RCC 7860 (cell line): ENCODE data around the gene SCN1B.
A peak's percentile ranks its signal among the peaks of the same experiment; 100 is the strongest.
"Not testable (repeated sequence)": the region's sequence is repeated elsewhere in the genome, so short reads cannot be mapped to it uniquely, and the experiment has no call there.

ENCODE experiments used
- DNase-seq: peaks from one replicate; pipeline ENCODE4 v3.0.0-alpha.2; 2015; ENCODE audit warnings: low spot score
- FAIRE-seq: peaks from 2 replicates; lab custom pipeline; 2012; peaks lifted over from hg19 to GRCh38; lab: Jason Lieb, UNC

Gene SCN1B

GRCh38 chr19:35030257-35031071 lies at the start of gene SCN1B:
SCN1B (plus strand) TSS chr19:35030470; CDS start chr19:35030821, 351 bp downstream.
- peak; percentile 15 for DNase-seq

GRCh38 chr19:34982275-34982674 lies 48.0 kb upstream of the SCN1B start:
- DNase-seq (no peak), FAIRE-seq (no peak)

More at GRCh38 chr19:35030257-35031071, at the start of gene SCN1B:
- FAIRE-seq = no peak

GRCh38 chr19:34983786-34984185 lies 46.5 kb upstream of the SCN1B start:
- no peak for FAIRE-seq
- DNase-seq = no peak

GRCh38 chr19:34984287-34984686 lies 46.0 kb upstream of the SCN1B start:
- FAIRE-seq (no peak), DNase-seq (no peak)

- DNase-seq (no peak), FAIRE-seq (no peak)
These were observed 44.8 kb upstream of the SCN1B start for GRCh38 chr19:34985249-34986022.

- no peak for DNase-seq
- no peak for FAIRE-seq
These were observed 42.2 kb upstream of the SCN1B start for GRCh38 chr19:34988119-34988518.

GRCh38 chr19:34989298-34989697 lies 41.0 kb upstream of the SCN1B start:
- no peak for FAIRE-seq

GRCh38 chr19:34990578-34991192 lies 39.6 kb upstream of the SCN1B start:
- no peak for FAIRE-seq
- no peak for DNase-seq

More at GRCh38 chr19:34989298-34989697, 41.0 kb upstream of the SCN1B start:
- DNase-seq = no peak

- FAIRE-seq (no peak), DNase-seq (no peak)
These were observed 38.5 kb upstream of the SCN1B start for GRCh38 chr19:34991542-34992333.

- DNase-seq, FAIRE-seq: not testable (repeated sequence)
These were observed 37.7 kb upstream of the SCN1B start for GRCh38 chr19:34992582-34992981.

GRCh38 chr19:34994286-34994642 lies 36.0 kb upstream of the SCN1B start:
- FAIRE-seq = no peak

GRCh38 chr19:34994643-34995541 lies 35.4 kb upstream of the SCN1B start:
- FAIRE-seq = no peak
- DNase-seq = peak; percentile 17

More at GRCh38 chr19:34994286-34994642, 36.0 kb upstream of the SCN1B start:
- DNase-seq = no peak

GRCh38 chr19:34995551-34995950 lies 34.7 kb upstream of the SCN1B start:
- no peak for FAIRE-seq

GRCh38 chr19:34997071-34997617 lies 33.1 kb upstream of the SCN1B start:
- FAIRE-seq (no peak), DNase-seq (no peak)

More at GRCh38 chr19:34995551-34995950, 34.7 kb upstream of the SCN1B start:
- no peak for DNase-seq

- not testable (repeated sequence) for DNase-seq, FAIRE-seq
These were observed 32.0 kb upstream of the SCN1B start for GRCh38 chr19:34998224-34998623.

- no peak for FAIRE-seq
- no peak for DNase-seq
These were observed 31.3 kb upstream of the SCN1B start for GRCh38 chr19:34998777-34999497.

- FAIRE-seq = no peak
- DNase-seq = peak; percentile 55
These were observed 30.6 kb upstream of the SCN1B start, which contains the start of gene GRAMD1A for GRCh38 chr19:34999498-35000337. GRAMD1A (plus strand) TSS chr19:35000323; CDS start chr19:35000479, 156 bp downstream.

GRCh38 chr19:35000338-35000646 lies 30.0 kb upstream of the SCN1B start:
- FAIRE-seq (no peak), DNase-seq (no peak)
